Endothelial cell of umbilical vein (primary cell): Measurements from ENCODE around the gene LSM14A. TPM values are rescaled to one million over a fixed set of nuclear protein-coding genes. Genes with fewer than 3 reads are reported as not detected.

Experiments used
- BruUV-seq: library from RNA; stranded (reverse); fragments of 400-500 nt; replicated peaks from 2 replicates; lab custom pipeline; 2021; lab: Mats Ljungman, UMichigan
- CTCF ChIA-PET: fragments of 300-600, 350-600 bp; sonication (Branson Sonifier 250); formaldehyde crosslinking; loops from one replicate; lab custom pipeline; 2021; ENCODE audit warnings: antibody characterized with exemption, inconsistent platforms; lab: Charles Lee
- POLR2A ChIA-PET: fragments of 300-600, 350-600 bp; sonication (Branson Sonifier 250); formaldehyde crosslinking; loops from one replicate; lab custom pipeline; 2021; ENCODE audit warnings: antibody characterized with exemption, inconsistent platforms; lab: Charles Lee
- DNase-seq: peaks from one replicate; pipeline ENCODE4 v3.0.0-alpha.2; 2011; ENCODE audit warnings: low read depth, low spot score
- FAIRE-seq: peaks from 2 replicates; lab custom pipeline; 2011; peaks lifted over from hg19 to GRCh38; lab: Jason Lieb, UNC
- H2AFZ ChIP-seq: 2 replicates; pipeline ENCODE4 v1.6.0; 2012; ENCODE audit warnings: low read depth, low read length, control low read depth, inconsistent platforms
- H3K27ac ChIP-seq: 2 replicates; pipeline ENCODE4 v1.5.1; 2011; ENCODE audit warnings: low read depth, mild to moderate bottlenecking, control low read depth, low read length, moderate library complexity; ENCODE audit not compliant: insufficient read depth
- H3K27me3 ChIP-seq, 2 experiments: 2 replicates each; pipeline versions ENCODE4 v1.6.0 to v1.6.1; 2011; ENCODE audit warnings: low read length in 2 of 2, mixed read lengths in 1 of 2; ENCODE audit not compliant: control insufficient read depth in 2 of 2, insufficient read depth in 2 of 2
- H3K36me3 ChIP-seq, 2 experiments: 2 replicates in 1 of 2; 3 replicates in 1 of 2; pipeline ENCODE4 v1.5.1; 2011; ENCODE audit warnings: low read length in 2 of 2, mild to moderate bottlenecking in 1 of 2, moderate library complexity in 1 of 2; ENCODE audit not compliant: control insufficient read depth in 2 of 2, insufficient read depth in 2 of 2; ENCODE audit errors: extremely low read depth in 1 of 2
- H3K4me1 ChIP-seq: 3 replicates; pipeline ENCODE4 v1.5.1; 2011; ENCODE audit warnings: mild to moderate bottlenecking, low read length; ENCODE audit not compliant: control insufficient read depth, insufficient read depth; ENCODE audit errors: extremely low read depth
- H3K4me2 ChIP-seq: 2 replicates; pipeline ENCODE4 v1.6.1; 2011; ENCODE audit warnings: low read length, control low read depth, mixed read lengths; ENCODE audit not compliant: insufficient read depth
- H3K4me3 ChIP-seq, 3 experiments: fragments of 200-600 bp in 1 of 3; sonication (generic), shearing (Covaris generic) in 1 of 3; replicated peaks in 1 of 3; 2 replicates each; pipeline ENCODE4 v1.5.1; 2011 to 2016; ENCODE audit warnings: control low read depth in 3 of 3, low read length in 3 of 3, mild to moderate bottlenecking in 2 of 3, inconsistent platforms in 1 of 3, low read depth in 1 of 3, moderate library complexity in 1 of 3; ENCODE audit not compliant: insufficient read depth in 1 of 3
- H3K79me2 ChIP-seq: 2 replicates; pipeline ENCODE4 v1.6.0; 2012; ENCODE audit warnings: low read length, inconsistent platforms; ENCODE audit not compliant: control insufficient read depth, insufficient read depth
- H3K9ac ChIP-seq: replicated peaks from 2 replicates; pipeline ENCODE3; 2011; ENCODE audit warnings: low read length, control low read depth; ENCODE audit not compliant: insufficient read depth; ENCODE audit errors: extremely low read depth
- H3K9me1 ChIP-seq: replicated peaks from 3 replicates; pipeline ENCODE4 v1.6.0; 2011; ENCODE audit warnings: mild to moderate bottlenecking, low read length; ENCODE audit not compliant: control insufficient read depth, insufficient read depth; ENCODE audit errors: extremely low read depth
- H3K9me3 ChIP-seq: replicated peaks from 2 replicates; pipeline ENCODE4 v1.5.1; 2012; ENCODE audit warnings: low read length, inconsistent platforms; ENCODE audit not compliant: control insufficient read depth, insufficient read depth
- H4K20me1 ChIP-seq: replicated peaks from 2 replicates; pipeline ENCODE3; 2011; ENCODE audit warnings: mild to moderate bottlenecking, low read length; ENCODE audit not compliant: control insufficient read depth, insufficient read depth; ENCODE audit errors: extremely low read depth
- CTCF ChIP-seq, 2 donors: IDR thresholded peaks; 1 replicate in 1 of 2; 2 replicates in 1 of 2; pipeline ENCODE4 v1.5.1; 2011; ENCODE audit warnings: low read length in 2 of 2, mild to moderate bottlenecking in 2 of 2, moderate library complexity in 2 of 2, control low read depth in 1 of 2, inconsistent platforms in 1 of 2, low read depth in 1 of 2; ENCODE audit not compliant: insufficient read depth in 1 of 2; ENCODE audit errors: extremely low read depth in 1 of 2
- EZH2 ChIP-seq: IDR thresholded peaks from 2 replicates; pipeline ENCODE4 v1.6.1; 2012; ENCODE audit warnings: borderline replicate concordance, low read depth, mild to moderate bottlenecking, moderate library complexity, low read length, inconsistent platforms; ENCODE audit not compliant: severe bottlenecking
- FOS ChIP-seq: IDR thresholded peaks from 2 replicates; pipeline ENCODE4 v1.6.1; 2011; ENCODE audit warnings: mild to moderate bottlenecking, low read length, moderate library complexity, borderline replicate concordance; ENCODE audit not compliant: insufficient read depth
- GATA2 ChIP-seq: IDR thresholded peaks from 2 replicates; pipeline ENCODE4 v1.7.0; 2011; ENCODE audit warnings: low read depth, mild to moderate bottlenecking, moderate library complexity, mixed read lengths, low read length; ENCODE audit not compliant: insufficient read length, insufficient read depth
- JUN ChIP-seq: IDR thresholded peaks from 2 replicates; pipeline ENCODE4 v1.6.1; 2011; ENCODE audit warnings: borderline replicate concordance, low read depth; ENCODE audit not compliant: insufficient read length, insufficient read depth
- MAX ChIP-seq: IDR thresholded peaks from 2 replicates; pipeline ENCODE4 v1.6.1; 2011; ENCODE audit not compliant: insufficient read depth, insufficient read length
- MYC ChIP-seq: IDR thresholded peaks from one replicate; pipeline ENCODE4 v1.6.1; 2011; ENCODE audit warnings: mild to moderate bottlenecking, low read depth, low read length
- POLR2A ChIP-seq: IDR thresholded peaks from 2 replicates; pipeline ENCODE4 v1.6.1; 2012; ENCODE audit warnings: low read depth, mild to moderate bottlenecking, control low read depth, low read length
- POLR2AphosphoS5 ChIP-seq: IDR thresholded peaks from 2 replicates; pipeline ENCODE4 v1.6.1; 2012; ENCODE audit warnings: low read depth, mild to moderate bottlenecking, control low read depth, low read length, moderate library complexity; ENCODE audit not compliant: insufficient read depth
- dilution Hi-C: fragments of 300-500 bp; cut with MboI; formaldehyde crosslinking; loops from one replicate; pipeline ENCODE4 v1.15.0; 2019; ENCODE audit warnings: low sequenced_read_pairs; ENCODE audit not compliant: extremely low pct_ligation_motif_present
- intact Hi-C: fragments of 100-400 bp; cut with micrococcal nuclease; formaldehyde crosslinking; loops from one replicate; pipeline ENCODE4 v1.10.0; 2022
- polyA plus RNA-seq, 4 experiments: library from polyadenylated mRNA; depleted of rRNA in 3 of 4; stranded (reverse) in 3 of 4; unstranded in 1 of 4; fragments of >200 nt; gene quantifications; 2 replicates each; pipeline versions ENCODE4 v1.2.1 to v1.2.3, GENCODE V29; 2011 to 2012; ENCODE audit warnings: missing spikeins in 1 of 4
- total RNA-seq: library from RNA; stranded (reverse); gene quantifications from 2 replicates; pipeline ENCODE4 v1.2.3, GENCODE V29; 2021

The LSM14A gene
- total and polyA plus RNA-seq, 2 donors (not counting 3 experiments of a cell fraction or from before 2014, with no cell fraction given) = 96.7 to 122 TPM

- dilution Hi-C loops (no loop called here), intact Hi-C loops (no loop called here)
- Histone ChIP-seq H3K4me1 (peaks cover 85% of the 10 kb centered on the region), H3K9me1 (no peaks in the 10 kb centered on the region), H3K9ac (no peak overlapping the region), H3K4me2 (no peak overlapping the region), H3K27me3 (no peaks in the 10 kb centered on the region), H2AFZ (no peak overlapping the region), H4K20me1 (no peaks in the 10 kb centered on the region), H3K4me3 (no peak overlapping the region), H3K27ac (peak overlapping the region; percentile 93), H3K36me3 (no peaks in the 10 kb centered on the region), H3K79me2 (peaks cover 74% of the 10 kb centered on the region), H3K9me3 (no peaks in the 10 kb centered on the region)
- no TSS peak for BruUV-seq
- TF ChIP-seq JUN = no peak
- no peak for TF ChIP-seq MAX
- TF ChIP-seq GATA2 = no peak
- TF ChIP-seq POLR2A = no peak
- no peak for TF ChIP-seq EZH2
- no peak for TF ChIP-seq POLR2AphosphoS5
- no peak for TF ChIP-seq CTCF (IDR thresholded peaks at IDR 0.05; ENCODE audit: extremely low read depth in 1 of 2, insufficient read depth in 1 of 2, low read depth in 1 of 2, low read length in 2 of 2)
- TF ChIP-seq MYC = no peak
- TF ChIP-seq FOS = no peak
- POLR2A ChIA-PET = interaction anchor here (0.6 kb wide), 1 partner anchor 38 kb away, joined by 3 read pairs; no protein-coding TSS in a partner anchor
- CTCF ChIA-PET = no interaction called here
- FAIRE-seq (no peak), DNase-seq (no peak)
Observed at GRCh38 chr19:34273121-34273520, 100.8 kb downstream of the LSM14A start.
